ENCODE measurements around the gene WNT4. TPM values are rescaled to one million over a fixed set of nuclear protein-coding genes. Genes with fewer than 3 reads are reported as not detected.

WNT4 gene
- total RNA-seq, 2 donors from 2014 or later, result 0.44 TPM; not detected in 1

DNA sequence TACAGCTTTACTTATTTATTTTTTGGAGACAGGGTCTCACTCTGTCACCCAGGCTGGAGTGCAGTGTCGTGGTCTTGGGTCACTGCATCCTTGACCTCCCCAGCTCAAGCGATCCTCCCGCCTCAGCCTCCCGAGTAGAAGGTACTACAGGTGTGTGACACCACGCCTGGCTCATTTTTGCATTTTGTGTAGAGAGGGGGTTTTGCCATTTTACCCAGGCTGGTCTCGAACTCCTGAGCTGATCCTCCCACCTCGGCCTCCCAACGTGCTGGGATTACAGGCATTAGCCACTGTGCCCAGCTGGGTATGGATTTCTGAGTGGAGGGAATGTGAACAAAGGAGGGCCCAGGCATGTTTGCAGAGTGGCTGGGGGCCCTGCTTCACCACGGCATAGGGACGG, 44.1 kb downstream of the WNT4 start:
- H3K27me3 ChIP-seq (ENCODE audit: control insufficient read depth, insufficient read depth, low read length, poor library complexity, severe bottlenecking), result no peaks in the 10 kb centered on the region
- H3K27ac Mint-ChIP-seq, result no peak overlapping the region
- peaks cover 85% of the 10 kb centered on the region for H3K36me3 ChIP-seq (ENCODE audit: control insufficient read depth, insufficient read depth, low read length)
- no peaks in the 10 kb centered on the region for H3K4me1 ChIP-seq (ENCODE audit: control insufficient read depth, insufficient read depth, low read length)
- no peak overlapping the region for H3K4me3 Mint-ChIP-seq
- peaks cover 45% of the 10 kb centered on the region for H3K36me3 Mint-ChIP-seq (ENCODE audit: low read depth)
- WGBS, 2 experiments (ENCODE audit: insufficient coverage in 1 of 2, insufficient read length in 1 of 2), result 88 to 91% methylated on average over 5 to 10 of the region's 10 CpGs
- H3K9me3 Mint-ChIP-seq, result no peaks in the 10 kb centered on the region
- TF ChIP-seq, protein P1, sequence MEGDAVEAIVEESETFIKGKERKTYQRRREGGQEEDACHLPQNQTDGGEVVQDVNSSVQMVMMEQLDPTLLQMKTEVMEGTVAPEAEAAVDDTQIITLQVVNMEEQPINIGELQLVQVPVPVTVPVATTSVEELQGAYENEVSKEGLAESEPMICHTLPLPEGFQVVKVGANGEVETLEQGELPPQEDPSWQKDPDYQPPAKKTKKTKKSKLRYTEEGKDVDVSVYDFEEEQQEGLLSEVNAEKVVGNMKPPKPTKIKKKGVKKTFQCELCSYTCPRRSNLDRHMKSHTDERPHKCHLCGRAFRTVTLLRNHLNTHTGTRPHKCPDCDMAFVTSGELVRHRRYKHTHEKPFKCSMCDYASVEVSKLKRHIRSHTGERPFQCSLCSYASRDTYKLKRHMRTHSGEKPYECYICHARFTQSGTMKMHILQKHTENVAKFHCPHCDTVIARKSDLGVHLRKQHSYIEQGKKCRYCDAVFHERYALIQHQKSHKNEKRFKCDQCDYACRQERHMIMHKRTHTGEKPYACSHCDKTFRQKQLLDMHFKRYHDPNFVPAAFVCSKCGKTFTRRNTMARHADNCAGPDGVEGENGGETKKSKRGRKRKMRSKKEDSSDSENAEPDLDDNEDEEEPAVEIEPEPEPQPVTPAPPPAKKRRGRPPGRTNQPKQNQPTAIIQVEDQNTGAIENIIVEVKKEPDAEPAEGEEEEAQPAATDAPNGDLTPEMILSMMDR (conservative IDR thresholded peaks at IDR 0.05), result no peak
- peaks cover 25% of the 10 kb centered on the region for H3K4me1 Mint-ChIP-seq
- no peak overlapping the region for H3K9ac ChIP-seq (ENCODE audit: extremely low read depth, low read length, poor library complexity, severe bottlenecking)
- no peak overlapping the region for H3K27ac ChIP-seq (ENCODE audit: low read depth, low read length)
- H3K27me3 Mint-ChIP-seq (ENCODE audit: insufficient read depth), result no peaks in the 10 kb centered on the region
- no peak overlapping the region for H3K4me3 ChIP-seq (ENCODE audit: low read length)
- no peaks in the 10 kb centered on the region for H3K9me3 ChIP-seq (ENCODE audit: control insufficient read depth, low read length)
- DNase-seq, result no peak

DNA sequence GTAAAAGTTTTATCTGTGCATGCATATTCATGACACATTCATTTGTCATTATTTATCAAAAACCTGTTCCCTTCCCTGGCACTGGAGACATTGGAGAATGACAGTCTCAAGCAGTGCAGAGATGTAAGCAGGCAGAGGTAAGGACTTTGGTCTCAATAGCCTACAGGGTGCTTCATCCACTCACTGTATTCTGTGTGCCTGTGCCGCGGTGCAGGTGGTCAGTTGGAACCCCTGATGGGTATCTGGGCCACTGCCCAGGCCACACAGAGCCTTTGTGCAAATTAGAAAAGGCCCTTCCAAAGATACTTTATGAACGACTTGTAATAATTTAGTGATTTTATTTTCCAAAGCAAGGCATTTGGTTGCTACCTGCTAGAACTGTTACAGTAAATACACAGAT, 46.4 kb downstream of the WNT4 start:
- no peaks in the 10 kb centered on the region for H3K27me3 Mint-ChIP-seq (ENCODE audit: insufficient read depth)
- Histone ChIP-seq H3K4me1 (ENCODE audit: control insufficient read depth, insufficient read depth, low read length) (no peaks in the 10 kb centered on the region), H3K4me3 (ENCODE audit: low read length) (no peak overlapping the region), H3K9ac (ENCODE audit: extremely low read depth, low read length, poor library complexity, severe bottlenecking) (no peak overlapping the region), H3K27me3 (ENCODE audit: control insufficient read depth, insufficient read depth, low read length, poor library complexity, severe bottlenecking) (no peaks in the 10 kb centered on the region), H3K27ac (ENCODE audit: low read depth, low read length) (no peak overlapping the region), H3K36me3 (ENCODE audit: control insufficient read depth, insufficient read depth, low read length) (peaks cover 91% of the 10 kb centered on the region), H3K9me3 (ENCODE audit: control insufficient read depth, low read length) (no peaks in the 10 kb centered on the region)
- peaks cover 11% of the 10 kb centered on the region for H3K4me1 Mint-ChIP-seq
- TF ChIP-seq, protein P1 (conservative IDR thresholded peaks at IDR 0.05), result no peak
- DNase-seq, result no peak
- 95% methylated on average over 3 of the region's 3 CpGs for WGBS, 2 experiments (ENCODE audit: insufficient coverage in 1 of 2, insufficient read length in 1 of 2)
- H3K27ac Mint-ChIP-seq, result no peak overlapping the region
- H3K36me3 Mint-ChIP-seq (ENCODE audit: low read depth), result peaks cover 58% of the 10 kb centered on the region
- H3K9me3 Mint-ChIP-seq, result no peaks in the 10 kb centered on the region
- H3K4me3 Mint-ChIP-seq, result no peak overlapping the region

DNA sequence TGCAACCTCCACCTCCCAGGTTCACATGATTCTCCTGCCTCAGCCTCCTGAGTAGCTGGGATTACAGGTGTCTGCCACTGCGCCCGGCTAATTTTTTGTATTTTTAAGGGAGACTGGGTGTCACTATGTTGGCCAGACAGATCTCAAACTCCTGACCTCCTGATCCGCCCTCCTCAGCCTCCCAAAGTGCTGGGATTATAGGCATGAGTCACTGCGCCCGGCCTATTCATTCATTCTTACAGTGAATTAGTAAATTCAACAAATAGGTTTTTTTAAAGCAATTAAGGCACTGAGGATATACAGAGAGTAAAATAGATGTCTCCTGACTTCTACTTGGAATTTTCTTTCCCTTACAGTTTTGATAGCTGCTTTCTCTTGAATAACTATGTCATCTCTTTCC, 46.9 kb downstream of the WNT4 start:
- H3K4me3 ChIP-seq (ENCODE audit: low read length), result no peak overlapping the region
- H3K36me3 ChIP-seq (ENCODE audit: control insufficient read depth, insufficient read depth, low read length), result peaks cover 91% of the 10 kb centered on the region
- Mint-ChIP-seq H3K4me1 (peaks cover 12% of the 10 kb centered on the region), H3K27me3 (ENCODE audit: insufficient read depth) (no peaks in the 10 kb centered on the region), H3K4me3 (no peak overlapping the region), H3K9me3 (no peaks in the 10 kb centered on the region), H3K36me3 (ENCODE audit: low read depth) (peaks cover 62% of the 10 kb centered on the region), H3K27ac (no peak overlapping the region)
- no peaks in the 10 kb centered on the region for H3K4me1 ChIP-seq (ENCODE audit: control insufficient read depth, insufficient read depth, low read length)
- TF ChIP-seq, protein P1 (conservative IDR thresholded peaks at IDR 0.05), result no peak
- no peak overlapping the region for H3K27ac ChIP-seq (ENCODE audit: low read depth, low read length)
- no peaks in the 10 kb centered on the region for H3K9me3 ChIP-seq (ENCODE audit: control insufficient read depth, low read length)
- DNase-seq, result no peak
- 96% methylated on average over 5 of the region's 5 CpGs; no CpG with 5 or more reads in 1 of the 2 experiments for WGBS, 2 experiments (ENCODE audit: insufficient coverage in 1 of 2, insufficient read length in 1 of 2)
- H3K9ac ChIP-seq (ENCODE audit: extremely low read depth, low read length, poor library complexity, severe bottlenecking), result no peak overlapping the region
- H3K27me3 ChIP-seq (ENCODE audit: control insufficient read depth, insufficient read depth, low read length, poor library complexity, severe bottlenecking), result no peaks in the 10 kb centered on the region
